ENCODE data around the gene ME1.
"Not testable (repeated sequence)": the region's sequence is repeated elsewhere in the genome, so short reads cannot be mapped to it uniquely, and the experiment has no call there.

ME1 gene

DNA sequence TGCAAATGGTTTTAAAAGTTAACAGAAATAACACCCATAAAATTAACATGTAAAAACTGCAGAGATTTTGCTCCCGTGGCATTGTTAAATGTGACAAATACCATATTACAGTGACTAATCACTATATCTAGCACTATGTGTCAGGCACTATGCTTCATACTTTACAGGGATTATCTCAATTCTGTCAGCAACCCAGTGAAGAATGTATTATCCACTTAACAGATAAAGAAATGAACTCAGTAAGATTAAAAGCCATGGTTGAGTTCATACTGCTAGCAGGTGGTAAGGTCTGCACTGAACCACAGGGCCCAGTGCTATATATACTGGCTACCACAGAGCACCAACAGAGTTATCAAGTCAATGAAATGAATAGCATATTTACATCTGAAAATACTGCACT lies 172.3 kb downstream of the ME1 start:
- DNase-seq (ENCODE audit: low spot score), result no peak

DNA sequence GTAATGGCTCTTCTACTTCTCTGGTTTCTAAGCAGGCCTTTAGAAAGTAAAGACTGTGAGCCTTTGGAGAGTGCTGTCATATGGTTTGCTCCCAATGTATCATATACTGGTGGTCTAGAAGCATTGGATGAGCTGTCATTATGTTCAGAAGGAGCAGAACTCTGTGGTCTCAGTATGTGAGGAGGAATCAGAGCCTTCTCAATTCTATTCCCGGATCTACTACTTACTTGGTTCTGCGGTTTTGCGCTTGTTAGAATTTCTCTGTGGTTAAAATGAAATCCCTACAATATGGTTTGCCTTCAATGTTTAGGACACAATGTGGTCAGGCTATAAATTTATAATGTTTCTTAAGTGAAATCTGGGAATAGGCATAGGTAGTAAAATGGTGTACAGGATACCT lies 173.1 kb downstream of the ME1 start:
- no peak for DNase-seq (ENCODE audit: low spot score)

DNA sequence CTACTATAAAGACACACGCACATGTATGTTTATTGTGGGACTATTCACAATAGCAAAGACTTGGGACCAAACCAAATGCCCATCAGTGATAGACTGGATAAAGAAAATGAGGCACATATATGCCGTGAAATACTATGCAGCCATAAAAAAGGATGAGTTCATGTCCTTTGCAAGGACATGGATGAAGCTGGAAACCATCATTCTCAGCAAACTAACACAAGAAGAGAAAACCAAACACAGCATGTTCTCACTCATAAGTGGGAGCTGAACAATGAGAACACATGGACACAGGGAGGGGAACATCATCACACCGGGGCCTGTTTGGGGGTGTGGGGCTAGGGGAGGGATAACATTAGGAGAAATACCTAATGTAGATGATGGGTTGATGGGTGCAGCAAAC lies 174.1 kb downstream of the ME1 start:
- DNase-seq (ENCODE audit: low spot score), result not testable (repeated sequence)

- no peak for DNase-seq (ENCODE audit: low spot score)
Observed at GRCh38 chr6:83252719-83253118, 178.1 kb downstream of the ME1 start.

GRCh38 chr6:83250235-83250634 lies 180.6 kb downstream of the ME1 start:
- no peak for DNase-seq (ENCODE audit: low spot score)

DNA sequence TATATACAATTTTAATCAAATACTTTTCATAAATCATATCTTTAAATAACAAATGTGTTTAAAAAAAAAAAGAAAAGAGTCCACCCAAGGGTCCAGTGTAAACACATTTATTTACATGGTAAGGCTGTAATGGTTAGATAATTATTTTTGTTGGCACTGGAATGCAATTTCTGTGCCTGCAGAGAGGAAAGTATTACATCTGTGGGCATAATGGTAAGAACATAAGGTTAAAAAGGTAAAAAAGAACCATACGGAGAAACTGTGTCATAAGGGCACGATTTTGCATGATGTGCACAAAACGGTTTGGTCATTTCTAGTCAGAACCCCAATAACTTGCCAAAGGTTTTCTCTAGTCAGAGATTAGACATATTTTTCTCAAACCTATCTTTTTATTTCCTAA lies 183.4 kb downstream of the ME1 start:
- no peak for DNase-seq (ENCODE audit: low spot score)

DNA sequence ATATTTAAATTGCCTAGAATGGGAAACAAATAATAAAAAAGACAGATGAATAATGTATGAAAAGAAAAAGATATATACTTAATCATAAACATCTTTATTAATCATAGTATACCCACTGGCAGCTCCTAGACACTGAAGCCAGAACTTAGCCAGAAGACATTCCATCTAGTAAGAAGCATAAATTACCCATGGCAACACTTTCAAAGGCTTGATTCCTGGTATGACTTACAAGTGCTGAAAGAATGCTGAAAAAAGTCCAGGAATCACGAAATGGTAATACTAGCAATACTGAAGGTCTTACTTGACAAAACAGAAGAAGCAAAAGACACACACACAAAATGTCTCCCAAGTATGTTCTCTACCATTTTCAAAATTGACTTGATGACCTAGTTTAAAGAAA lies 199.7 kb downstream of the ME1 start:
- DNase-seq (ENCODE audit: low spot score), result no peak

- no peak for DNase-seq (ENCODE audit: low spot score)
Observed at GRCh38 chr6:83226517-83226916, 204.3 kb downstream of the ME1 start.

DNA sequence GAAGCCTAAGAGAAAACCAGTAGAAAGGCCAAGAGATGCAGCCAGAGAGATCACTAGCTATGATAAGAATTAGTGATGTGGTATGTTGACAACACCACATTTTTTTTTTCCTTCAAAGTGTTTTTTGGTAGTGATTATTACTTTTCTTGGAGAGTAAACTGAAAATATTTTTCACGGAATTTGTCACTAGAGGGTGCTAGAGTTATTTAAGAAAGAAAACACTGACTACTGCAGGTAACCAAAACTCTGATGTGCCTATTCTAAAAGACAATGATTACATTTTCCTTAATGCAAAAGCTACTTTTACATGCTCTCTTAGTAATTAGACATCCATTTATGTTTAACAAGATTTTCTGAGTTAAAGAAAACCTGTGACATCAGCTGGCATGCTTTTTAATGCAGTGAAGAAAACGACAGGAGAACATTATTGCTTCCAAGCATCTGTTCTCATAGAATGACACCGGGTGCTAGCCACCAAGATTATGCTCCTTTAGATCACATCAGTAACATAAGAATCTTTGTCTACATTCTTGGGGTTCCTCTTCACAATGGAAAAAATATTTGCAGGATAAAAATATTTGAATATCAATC lies 208.9 kb downstream of the ME1 start:
- peak; percentile 55 for DNase-seq (ENCODE audit: low spot score)

DNA sequence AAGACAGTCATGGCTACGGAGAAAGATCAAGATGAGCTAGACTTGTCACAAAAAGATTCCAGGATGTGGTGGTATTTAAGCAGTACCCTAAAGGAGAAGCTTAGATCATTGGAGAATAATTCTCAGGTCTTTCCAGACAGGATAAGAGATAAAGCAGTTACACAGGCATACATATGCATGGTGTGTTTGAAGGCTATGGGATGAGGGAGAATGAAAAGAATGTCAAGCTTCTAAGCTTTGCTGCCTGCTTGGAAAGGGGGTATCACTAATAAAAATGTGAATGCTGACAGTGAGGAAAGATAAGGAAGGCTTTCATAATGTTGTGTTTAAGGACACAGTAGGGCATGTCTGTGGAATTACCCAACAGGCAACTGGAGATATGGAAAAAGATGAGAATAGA lies 209.6 kb downstream of the ME1 start:
- no peak for DNase-seq (ENCODE audit: low spot score)

- no peak for DNase-seq (ENCODE audit: low spot score)
Observed at GRCh38 chr6:83220121-83220520, 210.7 kb downstream of the ME1 start.

- no peak for DNase-seq (ENCODE audit: low spot score)
Observed at GRCh38 chr6:83218646-83219045, 212.2 kb downstream of the ME1 start.

- DNase-seq (ENCODE audit: low spot score), result no peak
Observed at GRCh38 chr6:83216806-83217205, 214.0 kb downstream of the ME1 start.

- peak; percentile 88 for DNase-seq (ENCODE audit: low spot score)
Observed at GRCh38 chr6:83215131-83216047, 215.5 kb downstream of the ME1 start.

DNA sequence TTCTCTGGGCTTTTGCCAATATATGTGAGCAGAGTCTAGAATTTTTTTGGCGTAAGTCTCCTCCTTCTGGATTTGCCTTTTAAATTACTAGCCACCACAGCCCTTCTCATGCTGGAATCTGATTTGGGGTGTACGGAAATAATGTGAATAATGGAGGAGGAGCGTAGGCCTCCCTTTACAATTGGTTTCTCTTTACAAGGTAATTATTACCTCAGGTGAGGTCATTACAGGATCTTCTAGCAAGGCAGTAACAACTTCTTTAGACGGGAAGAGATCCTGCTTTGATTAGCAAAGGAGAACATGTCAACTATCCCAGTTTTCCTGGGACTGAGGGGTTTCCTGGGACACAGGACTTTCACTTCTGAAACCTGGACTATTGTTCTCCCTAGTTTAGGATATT lies 228.8 kb downstream of the ME1 start:
- DNase-seq (ENCODE audit: low spot score), result no peak

GRCh38 chr6:83199863-83200225 lies 231.0 kb downstream of the ME1 start:
- no peak for DNase-seq (ENCODE audit: low spot score)

DNA sequence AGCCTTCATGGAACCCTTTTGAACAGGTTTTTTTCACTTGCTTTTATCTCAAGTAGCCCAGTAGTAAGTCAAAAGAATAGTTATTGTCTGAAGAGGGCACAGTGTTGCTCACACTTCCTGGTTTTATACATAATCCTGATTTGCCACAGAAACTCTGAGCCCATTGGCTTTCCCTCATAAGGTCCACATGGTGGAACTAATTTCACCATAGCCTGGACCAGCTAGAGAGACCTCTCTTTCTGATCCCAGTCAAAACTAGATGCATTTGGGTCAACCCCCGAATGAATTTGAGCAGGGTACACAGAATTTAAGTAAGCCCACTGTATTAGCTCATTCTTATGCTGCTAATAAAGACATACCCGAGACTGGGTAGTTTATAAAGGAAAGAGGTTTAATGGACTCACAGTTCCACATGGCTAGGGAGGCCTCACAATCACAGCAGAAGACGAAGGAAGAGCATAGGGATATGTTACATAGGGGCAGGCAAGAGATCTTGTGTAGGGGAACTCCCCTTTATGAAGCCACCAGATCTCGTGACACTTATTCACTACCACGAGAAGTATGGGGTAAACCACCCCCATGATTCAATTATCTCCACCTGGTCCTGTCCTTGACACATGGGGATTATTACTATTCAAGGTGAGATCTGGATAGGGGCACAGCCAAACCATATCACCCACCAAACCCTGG lies 231.5 kb downstream of the ME1 start:
- no peak for DNase-seq (ENCODE audit: low spot score)

DNA sequence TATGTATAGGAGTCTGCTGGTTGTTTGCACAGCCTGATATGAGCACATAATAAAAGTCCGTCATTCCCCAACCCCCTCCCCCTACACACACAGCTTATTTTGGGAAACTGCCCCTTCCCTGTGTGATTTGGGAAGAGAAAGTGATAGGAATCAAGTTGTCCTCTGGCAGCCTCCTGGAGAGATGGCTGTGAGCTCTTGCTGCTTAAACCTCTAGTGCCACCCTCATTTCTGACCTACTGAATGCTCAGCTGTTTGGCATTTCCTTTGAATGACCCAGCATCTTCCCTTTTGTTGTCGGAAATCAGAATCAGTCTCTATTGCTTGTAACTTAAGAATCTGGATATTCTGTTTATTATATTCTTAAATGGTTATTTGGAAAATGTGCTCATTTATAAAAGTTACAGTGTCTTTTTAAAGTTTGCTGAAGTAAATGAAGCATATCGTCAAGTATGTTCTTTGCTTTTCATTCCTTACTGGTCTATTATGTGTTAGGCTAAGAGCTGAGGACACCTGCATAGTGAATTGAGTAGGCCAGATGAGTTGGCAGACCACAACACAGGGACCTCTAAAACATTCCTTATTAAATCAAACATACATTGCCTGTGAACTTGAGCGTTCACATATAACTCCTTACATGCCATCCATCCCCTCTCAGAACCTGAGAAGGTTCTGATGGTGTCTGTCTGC lies 232.2 kb downstream of the ME1 start:
- no peak for DNase-seq (ENCODE audit: low spot score)

DNA sequence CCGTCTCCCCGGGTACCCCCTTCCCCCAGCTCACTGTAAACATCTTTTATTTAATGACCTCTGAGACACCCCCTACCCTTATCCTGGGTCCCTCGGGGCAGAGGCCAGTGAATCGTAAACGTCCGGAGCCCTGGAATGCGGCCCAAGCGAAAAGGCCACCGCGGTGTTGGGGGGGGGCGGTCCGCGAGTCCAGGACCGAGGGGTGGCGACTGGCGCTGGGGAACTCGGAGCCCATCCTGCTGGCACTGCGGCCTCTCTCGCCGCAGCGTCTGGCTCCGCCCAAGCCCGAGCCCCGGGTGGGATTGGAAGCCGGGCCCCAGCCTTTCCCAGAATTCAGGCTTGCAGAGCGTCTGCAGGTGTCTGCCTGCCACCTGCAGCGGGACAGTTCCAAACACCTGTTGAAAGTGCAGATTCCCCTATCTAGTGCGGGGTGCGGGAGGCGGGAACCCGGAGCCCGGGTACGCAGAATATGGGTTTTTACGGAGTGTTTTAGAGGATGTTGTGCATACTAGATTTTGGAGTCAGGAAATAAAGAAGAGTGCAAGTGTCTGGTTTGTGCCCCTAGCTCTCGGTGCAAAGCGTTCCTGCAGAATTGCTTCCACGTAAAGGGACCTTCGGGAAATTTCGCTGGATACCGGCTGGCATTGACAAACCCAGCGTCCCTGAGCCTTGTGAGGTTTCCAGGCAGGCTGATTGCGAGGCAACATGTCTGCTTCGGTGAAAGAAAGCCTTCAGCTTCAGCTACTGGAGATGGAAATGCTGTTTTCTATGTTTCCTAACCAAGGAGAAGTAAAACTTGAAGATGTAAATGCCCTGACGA lies 236.9 kb downstream of the ME1 start:
- peak; percentile 41 for DNase-seq (ENCODE audit: low spot score)

DNA sequence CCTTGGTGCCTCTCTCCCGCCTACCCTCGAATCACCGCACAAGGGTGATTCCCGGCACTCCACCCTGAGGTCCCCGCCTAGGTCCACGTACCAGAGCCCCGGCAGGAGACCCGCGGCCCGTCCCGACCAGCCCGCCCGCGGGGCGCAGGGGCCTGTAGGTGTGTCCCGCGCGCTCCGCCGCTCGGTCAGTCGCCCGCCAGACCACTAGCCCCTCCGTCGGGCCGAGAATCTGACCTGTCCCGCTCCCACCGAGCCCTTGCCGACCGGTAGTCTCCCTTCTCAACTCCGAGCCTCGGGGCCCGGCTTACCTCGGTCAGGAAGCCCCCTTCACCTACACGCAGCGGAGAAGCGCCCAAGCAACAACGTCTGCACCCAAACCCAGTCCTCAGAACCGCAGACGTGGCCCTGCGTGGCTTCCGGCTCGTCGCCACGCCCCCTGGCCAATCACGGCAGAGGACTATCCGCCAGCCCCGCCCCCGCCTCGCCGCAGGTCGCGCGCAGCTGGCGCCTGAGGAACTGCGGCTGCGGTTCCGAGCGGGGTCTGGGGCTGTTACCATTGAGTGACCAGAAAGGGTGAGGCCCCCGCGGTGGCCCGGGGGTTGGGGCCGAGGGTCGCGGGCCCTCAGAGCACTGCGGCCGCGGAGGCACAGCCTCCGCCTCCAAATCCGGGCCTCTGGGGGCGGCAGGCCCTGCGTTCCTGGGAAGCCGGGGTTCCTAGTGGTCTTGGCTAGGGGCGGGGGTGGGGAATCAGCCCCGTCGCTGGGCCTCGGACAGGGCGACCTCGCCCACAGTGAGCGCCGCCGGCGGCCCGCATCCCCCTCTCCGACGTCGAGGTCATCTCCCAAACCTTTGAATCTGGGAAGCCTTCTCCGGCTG lies 237.7 kb downstream of the ME1 start, which contains the start of the genes PGM3 and RWDD2A:
PGM3 (minus strand) TSS at position 395 of the 876 bp plus-strand sequence. CDS start 2,253 bp downstream, outside the sequence.
RWDD2A (plus strand) TSS at position 487 of the 876 bp plus-strand sequence. CDS start 1,095 bp downstream, outside the sequence.
- DNase-seq (ENCODE audit: low spot score), result peak; percentile 90

All from SK-N-DZ (cell line).